NCI-H226 (cell line): Measurements from ENCODE around the gene DCTN3.

Experiments used
- DNase-seq: peaks from one replicate; pipeline ENCODE4 v3.0.0-alpha.2; 2015

Gene DCTN3

GRCh38 chr9:34570809-34571480, 49.4 kb downstream of the DCTN3 start:
- DNase-seq: no peak

- DNase-seq: no peak
Measured at GRCh38 chr9:34570376-34570775, 49.9 kb downstream of the DCTN3 start.

GRCh38 chr9:34568774-34569173, 51.5 kb downstream of the DCTN3 start:
- DNase-seq: no peak

GRCh38 chr9:34568133-34568532, 52.2 kb downstream of the DCTN3 start:
- DNase-seq: no peak

GRCh38 chr9:34566972-34567371, 53.3 kb downstream of the DCTN3 start:
- no peak for DNase-seq

- no peak for DNase-seq
Measured at GRCh38 chr9:34566322-34566721, 54.0 kb downstream of the DCTN3 start.

GRCh38 chr9:34565856-34566255, 54.4 kb downstream of the DCTN3 start:
- no peak for DNase-seq

GRCh38 chr9:34564617-34565016, 55.7 kb downstream of the DCTN3 start:
- no peak for DNase-seq
